KOPT-K1 (cell line): ENCODE results near the gene CRAMP1.
"Not testable (repeated sequence)": the region's sequence is repeated elsewhere in the genome, so short reads cannot be mapped to it uniquely, and the experiment has no call there.

ENCODE experiments used
- H3K27ac ChIP-seq: fragments of 200-600 bp; sonication (generic); 2 replicates; pipeline ENCODE4 v1.5.1; 2016; ENCODE audit warnings: antibody characterized with exemption, mild to moderate bottlenecking, low read depth, low read length; ENCODE audit not compliant: poor library complexity, severe bottlenecking
- H3K36me3 ChIP-seq: fragments of 200-600 bp; sonication (generic); 2 replicates; pipeline ENCODE4 v1.5.1; 2017; ENCODE audit warnings: antibody characterized with exemption, mild to moderate bottlenecking, low read length, moderate library complexity; ENCODE audit not compliant: insufficient read depth
- H3K9me3 ChIP-seq: fragments of 200-600 bp; sonication (generic); 2 replicates; pipeline ENCODE4 v1.5.1; 2017; ENCODE audit warnings: antibody characterized with exemption, low read length, mild to moderate bottlenecking; ENCODE audit not compliant: insufficient read depth, poor library complexity, severe bottlenecking

The CRAMP1 gene

GRCh38 chr16:1708768-1709180 lies 96.6 kb downstream of the CRAMP1 start:
- H3K36me3 ChIP-seq = peaks cover 28% of the 10 kb centered on the region
- H3K9me3 ChIP-seq = no peaks in the 10 kb centered on the region
- no peak overlapping the region for H3K27ac ChIP-seq

GRCh38 chr16:1709356-1709755 lies 97.2 kb downstream of the CRAMP1 start:
- H3K36me3 ChIP-seq = peaks cover 34% of the 10 kb centered on the region
- H3K9me3 ChIP-seq = no peaks in the 10 kb centered on the region
- no peak overlapping the region for H3K27ac ChIP-seq

GRCh38 chr16:1710811-1711507 lies 98.8 kb downstream of the CRAMP1 start:
- H3K36me3 ChIP-seq = peaks cover 44% of the 10 kb centered on the region

GRCh38 chr16:1712791-1713261 lies 100.7 kb downstream of the CRAMP1 start:
- Histone ChIP-seq H3K27ac (no peak overlapping the region), H3K9me3 (no peaks in the 10 kb centered on the region), H3K36me3 (peaks cover 44% of the 10 kb centered on the region)

More at GRCh38 chr16:1710811-1711507, 98.8 kb downstream of the CRAMP1 start:
- Histone ChIP-seq H3K9me3 (no peaks in the 10 kb centered on the region), H3K27ac (no peak overlapping the region)

GRCh38 chr16:1713331-1713730 lies 101.2 kb downstream of the CRAMP1 start:
- H3K9me3 ChIP-seq = no peaks in the 10 kb centered on the region
- H3K27ac ChIP-seq = no peak overlapping the region
- H3K36me3 ChIP-seq = peaks cover 40% of the 10 kb centered on the region

DNA sequence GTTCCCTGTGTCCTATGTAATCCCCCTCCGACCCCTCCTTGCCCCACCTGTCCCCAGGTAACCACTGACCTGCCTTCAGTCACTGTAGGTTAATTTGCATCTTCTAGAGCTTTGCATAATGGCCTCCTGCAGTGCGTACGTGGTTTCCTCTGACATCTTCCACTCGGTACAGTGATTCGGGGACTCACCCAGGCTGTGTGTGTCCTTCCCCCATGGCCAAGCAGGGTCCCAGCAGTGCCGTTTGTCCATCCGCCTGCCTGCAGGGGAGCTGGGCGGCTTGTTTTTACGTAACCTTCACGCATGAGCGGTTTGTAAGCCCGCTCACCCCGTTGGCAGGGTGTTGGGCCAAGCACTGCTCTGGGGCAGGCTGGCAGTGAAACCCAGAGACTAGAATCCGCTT lies 101.8 kb downstream of the CRAMP1 start:
- no peak overlapping the region for H3K27ac ChIP-seq
- H3K36me3 ChIP-seq = peaks cover 34% of the 10 kb centered on the region

DNA sequence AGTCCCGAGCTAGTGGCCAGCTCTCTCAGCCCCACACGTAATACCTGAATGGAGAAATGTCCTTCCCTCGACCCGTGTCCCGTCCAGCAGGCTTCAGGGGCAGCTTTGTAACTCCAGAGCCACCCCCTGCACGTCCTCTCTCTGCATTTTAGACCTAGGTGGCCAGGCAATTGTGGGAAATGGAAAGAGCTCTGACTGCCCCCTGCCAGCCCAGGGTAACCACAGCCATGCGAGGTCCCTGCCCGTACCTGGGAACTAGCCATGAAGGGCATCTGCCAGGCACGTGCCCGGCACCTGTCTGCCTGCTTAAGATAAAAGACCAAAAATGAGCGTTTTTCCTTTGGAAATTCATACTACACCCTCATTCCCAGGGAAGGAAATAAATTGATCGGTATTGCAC lies 103.1 kb downstream of the CRAMP1 start:
- H3K36me3 ChIP-seq = peaks cover 28% of the 10 kb centered on the region; the same call in 1 of the 2 replicates
- no peaks in the 10 kb centered on the region for H3K9me3 ChIP-seq
- H3K27ac ChIP-seq = no peak overlapping the region

More for the DNA sequence above, 101.8 kb downstream of the CRAMP1 start:
- H3K9me3 ChIP-seq = no peaks in the 10 kb centered on the region

DNA sequence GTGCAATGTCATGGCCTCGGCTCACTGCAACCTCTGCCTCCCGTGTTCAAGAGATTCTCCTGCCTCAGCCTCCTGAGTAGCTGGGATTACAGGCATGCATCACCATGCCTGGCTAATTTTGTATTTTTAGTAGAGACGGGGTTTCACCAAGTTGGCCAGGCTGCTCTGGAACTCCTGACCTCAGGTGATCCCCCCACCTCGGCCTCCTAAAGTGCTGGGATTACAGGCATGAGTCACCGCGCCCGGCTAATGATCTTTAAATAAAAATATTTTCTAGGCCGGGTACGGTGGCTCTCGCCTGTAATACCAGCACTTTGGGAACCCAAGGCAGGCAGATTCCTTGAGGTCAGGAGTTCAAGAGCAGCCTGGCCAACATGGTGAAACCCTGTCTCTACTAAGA lies 106.1 kb downstream of the CRAMP1 start:
- peaks cover 22% of the 10 kb centered on the region; the same call in 1 of the 2 replicates for H3K36me3 ChIP-seq
- H3K27ac ChIP-seq, H3K9me3 ChIP-seq: not testable (repeated sequence)

- H3K9me3 ChIP-seq, H3K27ac ChIP-seq: not testable (repeated sequence)
- H3K36me3 ChIP-seq = peaks cover 15% of the 10 kb centered on the region; the same call in 1 of the 2 replicates
Measured at GRCh38 chr16:1719559-1720229, 107.5 kb downstream of the CRAMP1 start.

GRCh38 chr16:1721372-1721771 lies 109.2 kb downstream of the CRAMP1 start:
- Histone ChIP-seq H3K36me3 (peaks cover 18% of the 10 kb centered on the region), H3K9me3 (no peaks in the 10 kb centered on the region), H3K27ac (no peak overlapping the region)

- H3K27ac ChIP-seq = no peak overlapping the region
- no peaks in the 10 kb centered on the region for H3K9me3 ChIP-seq
- peaks cover 40% of the 10 kb centered on the region for H3K36me3 ChIP-seq
Measured at GRCh38 chr16:1723450-1724147, 111.4 kb downstream of the CRAMP1 start.

DNA sequence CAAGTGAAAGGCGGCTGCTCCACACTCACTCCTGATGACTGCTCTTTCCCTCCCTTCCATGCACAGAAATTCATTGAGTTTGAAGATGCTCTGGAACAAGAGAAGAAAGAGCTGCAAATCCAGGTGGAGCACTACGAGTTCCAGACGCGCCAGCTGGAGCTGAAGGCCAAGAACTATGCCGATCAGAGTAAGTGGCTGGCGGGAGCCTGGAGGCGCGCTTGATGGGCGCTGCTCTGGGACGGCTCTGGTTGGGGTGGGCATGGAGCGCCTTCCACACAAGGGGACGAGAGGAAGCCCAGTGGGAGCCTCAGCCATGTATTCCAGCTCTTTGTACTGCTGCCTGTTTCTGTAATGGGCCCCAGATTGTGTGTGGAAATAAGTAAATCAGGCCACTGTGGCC lies 112.3 kb downstream of the CRAMP1 start:
- Histone ChIP-seq H3K36me3 (peaks cover 49% of the 10 kb centered on the region), H3K27ac (no peak overlapping the region)

DNA sequence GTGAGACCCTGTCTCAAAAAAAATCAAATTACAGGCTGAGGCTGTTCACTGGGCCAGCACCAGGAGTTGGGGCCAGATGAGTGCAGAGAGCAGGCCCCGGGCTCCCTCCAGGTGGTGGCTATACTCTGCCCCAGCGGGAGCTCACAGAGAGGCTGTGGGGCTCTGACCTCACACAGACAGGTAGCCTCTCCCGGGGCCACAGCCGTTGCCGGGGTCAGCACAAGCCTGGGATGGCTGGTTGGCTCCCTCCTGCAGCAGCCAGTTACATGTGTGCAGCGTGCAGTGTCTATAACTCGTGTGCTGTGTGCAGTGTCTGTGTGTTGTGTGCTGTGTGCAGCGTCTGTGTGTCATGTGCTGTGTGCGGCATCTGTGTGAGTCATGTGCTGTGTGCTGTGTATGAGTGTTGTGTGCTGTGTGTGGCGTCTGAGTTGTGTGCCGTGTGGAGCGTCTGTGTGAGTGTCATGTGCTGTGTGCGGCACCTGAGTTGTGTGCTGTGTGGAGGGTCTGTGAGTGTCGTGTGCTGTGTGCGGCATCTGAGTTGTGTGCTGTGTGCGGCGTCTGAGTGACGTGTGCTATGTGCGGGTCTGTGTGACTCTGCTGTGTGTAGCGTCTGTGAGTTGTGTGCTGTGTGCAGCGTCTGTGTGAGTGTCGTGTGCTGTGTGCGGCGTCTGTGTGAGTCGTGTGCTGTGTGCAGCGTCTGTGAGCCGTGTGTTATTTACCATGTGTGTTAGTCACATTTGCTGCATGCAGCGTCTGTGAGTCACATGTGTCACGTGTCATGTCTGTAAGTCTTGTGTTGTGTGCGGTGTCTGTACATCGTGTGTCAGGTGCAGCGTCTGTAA lies 114.7 kb downstream of the CRAMP1 start:
- Histone ChIP-seq H3K9me3 (no peaks in the 10 kb centered on the region), H3K27ac (no peak overlapping the region), H3K36me3 (peaks cover 68% of the 10 kb centered on the region)

More for the DNA sequence above, 112.3 kb downstream of the CRAMP1 start:
- H3K9me3 ChIP-seq = no peaks in the 10 kb centered on the region
